NCI-H2081 (cell line): ENCODE results near the gene KPNA2.
"Not testable (repeated sequence)": the region's sequence is repeated elsewhere in the genome, so short reads cannot be mapped to it uniquely, and the experiment has no call there.

ENCODE experiments used
- DNase-seq, 2 experiments: peaks; one replicate each; lab custom pipeline; 2025; lab: John Stamatoyannopoulos, UW

Gene KPNA2

GRCh38 chr17:68057531-68057952 is 22.0 kb downstream of the KPNA2 start:
- peak; percentile 22 to 37 for DNase-seq

- DNase-seq: no peak
These were observed 24.8 kb downstream of the KPNA2 start for GRCh38 chr17:68060336-68060735.

DNA sequence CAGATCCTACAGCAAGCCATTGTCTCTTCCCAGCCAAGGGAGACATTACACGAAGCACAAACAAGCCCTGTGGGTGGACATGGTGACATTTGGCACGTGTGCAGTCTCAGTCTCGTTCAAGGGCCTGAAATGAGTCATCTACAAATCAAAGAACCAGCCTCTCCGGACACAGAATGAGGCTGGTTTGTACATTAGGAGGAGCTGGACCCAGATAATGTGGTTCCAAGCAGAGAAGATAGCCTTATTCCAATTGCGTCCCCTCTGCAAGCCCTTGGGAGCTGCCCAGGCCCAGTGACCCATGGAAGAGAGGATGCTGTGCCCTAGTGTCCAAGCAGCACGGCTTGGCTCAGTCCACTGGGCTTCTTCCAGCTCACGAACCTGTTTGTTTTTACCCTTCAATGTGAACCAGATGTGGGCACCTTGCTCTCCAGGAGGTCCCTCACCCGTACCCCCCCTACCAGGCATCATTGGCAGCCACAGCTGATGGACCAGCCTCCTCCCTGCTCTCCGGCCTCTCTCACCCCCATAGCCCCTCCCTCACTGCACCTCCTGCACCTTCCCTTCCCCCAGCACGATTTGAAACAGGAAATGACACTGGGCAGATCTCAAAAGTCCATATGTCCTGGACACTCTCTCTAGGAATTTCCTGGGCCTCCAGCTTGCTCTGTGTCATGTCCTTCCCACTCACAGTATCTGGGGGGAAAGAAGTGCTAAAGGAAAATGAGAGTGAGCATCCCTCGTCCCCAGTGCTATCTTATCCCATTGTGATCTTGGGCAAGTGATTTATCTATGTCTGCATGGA is 26.2 kb downstream of the KPNA2 start:
- no peak for DNase-seq

GRCh38 chr17:68065366-68065765 is 29.8 kb downstream of the KPNA2 start:
- DNase-seq: not testable (repeated sequence)

DNA sequence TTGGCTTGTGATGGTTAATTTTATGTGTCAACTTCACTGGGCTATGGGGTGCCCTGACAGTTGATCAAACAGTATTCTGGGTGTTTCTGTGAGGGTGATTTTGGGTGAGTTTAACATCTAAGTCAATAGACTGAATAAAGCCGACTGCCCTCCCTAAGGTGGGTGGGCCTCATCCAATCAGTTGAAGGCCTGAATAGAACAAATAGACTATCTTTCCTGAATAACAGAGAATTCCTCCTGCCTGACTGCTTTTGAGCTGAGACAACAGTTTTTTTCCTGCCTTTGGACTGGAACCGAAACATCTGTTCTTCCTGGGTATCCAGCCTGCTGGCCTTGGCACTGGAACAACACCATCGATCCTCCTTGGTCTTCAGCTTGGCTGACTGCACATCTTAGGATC is 33.0 kb downstream of the KPNA2 start:
- DNase-seq: not testable (repeated sequence)

- DNase-seq: peak in 1 of 2 experiments; percentile 27
These were observed 35.3 kb downstream of the KPNA2 start for GRCh38 chr17:68070582-68071444.

- no peak for DNase-seq
These were observed 38.7 kb downstream of the KPNA2 start for GRCh38 chr17:68074279-68074678.

DNA sequence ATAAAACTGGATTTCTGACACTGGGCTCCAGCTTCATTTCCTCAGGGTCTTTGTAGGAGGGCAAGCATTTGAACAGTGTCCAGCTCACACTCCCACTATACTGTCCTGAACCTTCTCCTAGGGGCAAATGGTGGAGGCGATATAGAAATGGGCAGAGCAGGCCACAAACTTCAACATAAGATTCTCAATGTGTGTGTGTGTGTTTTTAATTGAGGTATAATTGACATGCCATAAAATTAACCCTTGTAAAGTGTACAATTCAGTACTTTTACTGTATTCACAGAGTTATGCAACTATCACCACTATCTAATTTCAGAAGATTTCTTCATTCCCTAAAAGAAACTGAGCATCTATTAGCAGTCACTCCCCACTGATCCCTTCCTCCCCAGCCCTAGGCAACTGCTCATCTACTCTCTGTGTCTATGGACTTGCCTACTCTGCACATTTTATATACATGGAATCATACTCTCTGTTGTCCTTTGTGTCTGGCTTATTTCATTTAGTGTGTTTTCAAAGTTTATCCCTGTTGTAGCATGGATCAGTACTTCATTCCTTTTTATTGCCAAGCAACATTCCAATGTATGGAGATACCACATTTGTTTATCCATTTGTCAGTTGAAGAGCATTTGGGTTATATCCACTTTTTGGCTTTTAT is 40.5 kb downstream of the KPNA2 start:
- not testable (repeated sequence) for DNase-seq

DNA sequence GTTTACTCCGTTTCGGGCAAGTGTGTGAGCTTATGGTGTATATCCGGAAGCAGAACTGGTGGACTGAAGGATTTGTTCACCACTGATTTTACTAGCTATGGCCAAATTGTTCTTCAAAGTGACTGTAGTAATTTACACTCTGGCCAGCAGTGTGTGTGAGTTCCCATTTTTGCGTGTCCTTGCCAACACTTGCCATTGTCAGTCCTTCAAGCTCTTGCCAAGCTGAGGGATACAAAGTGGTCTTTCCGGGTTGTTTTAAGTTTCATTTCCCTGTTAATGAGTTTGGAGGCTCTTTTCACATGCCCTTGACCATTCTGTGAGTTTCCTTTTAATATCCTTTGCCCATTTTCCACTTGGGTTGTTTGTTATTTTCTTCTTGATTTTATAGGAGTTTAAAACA is 42.0 kb downstream of the KPNA2 start:
- not testable (repeated sequence) for DNase-seq

DNA sequence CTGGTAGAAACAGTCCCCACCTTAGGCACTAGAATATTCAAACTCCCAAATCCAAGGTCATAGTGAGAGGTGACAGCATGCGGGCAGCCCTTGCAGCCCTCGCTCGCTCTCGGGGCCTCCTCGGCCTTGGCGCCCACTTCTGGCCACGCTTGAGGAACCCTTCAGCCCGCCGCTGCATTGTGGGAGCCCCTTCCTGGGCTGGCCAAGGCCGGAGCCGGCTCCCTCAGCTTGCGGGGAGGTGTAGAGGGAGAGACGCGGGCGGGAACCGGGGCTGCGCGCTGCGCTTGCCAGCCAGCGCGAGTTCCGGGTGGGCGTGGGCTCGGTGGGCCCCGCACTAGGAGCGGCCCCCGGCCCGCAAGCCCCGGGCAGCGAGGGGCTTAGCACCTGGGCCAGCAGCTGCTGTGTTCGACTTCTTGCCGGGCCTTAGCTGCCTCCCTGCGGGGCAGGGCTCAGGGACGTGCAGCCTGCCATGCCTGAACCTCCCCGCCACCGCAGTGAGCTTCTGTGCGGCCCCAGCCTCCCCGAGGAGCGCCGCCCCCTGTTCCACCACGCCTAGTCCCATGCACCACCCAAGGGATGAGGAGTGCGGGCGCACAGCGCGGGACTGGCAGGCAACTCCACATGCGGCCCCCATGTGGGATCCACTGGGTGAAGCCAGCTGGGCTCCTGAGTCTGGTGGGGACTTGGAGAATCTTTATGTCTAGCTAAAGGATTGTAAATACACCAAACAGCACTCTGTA is 45.0 kb downstream of the KPNA2 start:
- no peak for DNase-seq

GRCh38 chr17:68081305-68082265 is 46.0 kb downstream of the KPNA2 start:
- DNase-seq: not testable (repeated sequence)

DNA sequence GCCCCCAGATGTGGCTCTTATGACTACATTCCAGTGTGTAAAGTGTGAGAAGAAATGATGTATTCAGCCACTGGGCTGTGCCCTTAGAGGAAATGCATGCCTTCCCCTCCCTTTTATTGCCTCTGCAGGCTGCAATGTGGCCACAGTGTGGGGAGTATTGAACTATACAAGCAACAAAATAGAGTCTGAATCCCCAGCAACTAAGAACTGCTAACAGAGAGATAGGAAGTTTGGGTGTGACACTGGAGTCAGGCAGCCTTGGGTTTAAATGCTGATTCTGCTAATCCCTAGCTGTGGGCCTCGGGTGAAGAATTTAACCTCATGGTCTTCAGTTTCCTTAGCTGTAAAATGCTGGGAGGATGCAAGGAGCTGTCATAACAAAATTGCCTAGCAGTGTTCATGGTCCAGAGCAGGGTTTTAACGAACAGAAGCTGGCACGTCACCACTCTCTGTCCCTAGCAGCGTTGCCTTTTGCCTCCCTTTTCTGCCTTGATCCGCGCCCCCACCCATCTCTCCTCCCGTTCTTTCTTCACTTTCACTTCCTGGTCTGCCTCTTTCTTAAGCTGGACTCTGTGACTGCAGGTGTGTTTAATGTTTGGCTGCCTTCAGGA is 50.3 kb downstream of the KPNA2 start:
- no peak for DNase-seq

DNA sequence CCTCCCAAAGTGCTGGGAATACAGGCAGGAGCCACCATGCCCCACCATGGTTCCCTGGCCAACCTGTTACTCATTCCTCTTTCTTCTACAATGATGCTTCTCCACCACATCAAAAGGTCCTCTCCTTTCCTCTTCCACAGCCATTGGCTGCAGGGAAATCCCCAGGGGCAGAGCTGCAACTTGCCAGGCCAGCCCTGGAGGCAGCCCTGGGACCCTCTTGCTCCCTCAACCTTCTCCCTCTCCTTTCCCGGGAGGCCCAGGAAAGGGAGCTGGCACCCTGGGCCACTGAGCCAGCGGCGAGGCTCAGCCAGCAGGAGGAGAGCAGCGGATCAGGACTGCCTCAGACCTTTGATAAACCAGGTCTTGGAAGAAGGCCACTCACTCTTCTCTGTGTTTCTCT is 51.1 kb downstream of the KPNA2 start:
- DNase-seq: not testable (repeated sequence)

DNA sequence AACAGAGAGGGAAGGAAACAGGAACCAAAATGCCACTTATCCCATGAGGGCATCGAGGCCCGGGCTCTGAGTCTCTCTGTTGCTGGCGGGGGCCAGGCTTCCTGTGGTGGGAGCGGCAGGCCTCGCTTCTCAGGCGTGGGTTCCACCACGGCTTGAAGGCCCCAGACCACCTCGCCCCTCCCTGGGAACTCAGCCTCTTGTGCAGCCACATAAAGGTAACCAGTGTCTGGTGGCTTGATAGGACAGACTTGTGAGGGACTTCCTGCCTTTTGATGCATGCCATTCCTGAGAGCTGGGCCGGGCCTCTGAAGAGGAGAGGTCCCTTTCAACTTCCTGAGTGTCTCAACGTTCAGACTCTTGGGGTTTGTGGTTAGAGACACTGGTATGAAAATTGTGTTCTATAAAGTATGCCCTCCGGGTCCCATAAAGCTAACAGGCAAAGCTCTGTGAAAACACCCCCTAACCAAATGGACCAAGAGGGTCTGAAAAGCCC is 51.6 kb downstream of the KPNA2 start:
- not testable (repeated sequence) for DNase-seq

- DNase-seq: no peak
These were observed 52.3 kb downstream of the KPNA2 start for GRCh38 chr17:68087851-68088250.

GRCh38 chr17:68089881-68090280 is 54.3 kb downstream of the KPNA2 start:
- no peak for DNase-seq

- DNase-seq: no peak
These were observed 59.0 kb downstream of the KPNA2 start for GRCh38 chr17:68094481-68095078.

DNA sequence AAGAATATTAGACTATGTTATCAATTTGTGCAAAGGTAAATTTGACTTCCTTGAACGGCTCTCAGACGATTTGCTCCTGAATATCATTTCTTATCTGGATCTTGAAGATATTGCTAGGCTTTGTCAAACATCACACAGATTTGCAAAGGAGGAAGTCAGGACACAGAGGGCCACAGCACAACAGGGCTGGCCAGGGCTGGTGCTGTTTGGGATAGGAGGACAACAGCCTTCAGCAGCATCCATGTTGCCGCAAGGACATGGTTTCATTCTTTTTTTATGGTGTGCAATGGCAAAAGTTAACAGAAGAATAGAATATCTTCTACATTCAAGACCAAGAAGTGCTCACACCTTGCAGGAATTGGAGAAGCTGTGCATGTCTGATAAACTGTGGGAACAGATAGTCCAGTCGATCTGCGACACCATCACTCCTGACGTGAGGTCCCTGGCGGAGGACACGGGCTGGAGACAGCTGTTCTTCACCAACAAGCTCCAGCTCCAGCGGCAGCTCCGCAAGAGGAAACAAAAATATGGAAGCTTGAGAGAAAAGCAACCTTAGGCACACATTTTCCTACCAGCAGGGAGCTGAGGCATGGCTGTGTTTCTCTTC is 59.8 kb downstream of the KPNA2 start:
- DNase-seq: no peak

DNA sequence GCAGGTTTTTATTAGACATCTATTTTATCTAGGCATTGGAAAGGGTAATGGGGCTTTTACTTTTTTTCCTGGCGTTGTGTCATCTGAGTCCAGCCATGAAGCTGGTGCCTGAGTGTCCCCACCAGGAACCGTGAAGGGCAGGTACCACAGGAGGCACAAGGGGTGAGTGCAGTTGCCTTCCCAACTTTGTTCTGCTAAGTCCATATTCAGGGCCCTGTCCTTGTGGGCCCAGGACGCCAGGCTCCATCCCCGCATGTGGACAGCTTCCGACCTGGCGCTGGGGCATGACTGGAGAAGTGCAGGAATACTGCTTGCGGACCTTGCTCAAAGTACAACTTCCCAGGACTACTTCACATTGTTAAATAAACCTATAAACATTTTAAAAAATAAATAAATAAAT is 60.6 kb downstream of the KPNA2 start:
- DNase-seq: no peak
